Stimulated activated naive CD8-positive, alpha-beta T cell treated with anti-CD3 and anti-CD28 coated beads, Interleukin-15, amount 100 ng/mL, for 72 hours (primary cell): ENCODE results near the gene ENDOG.
"Not testable (repeated sequence)": the region's sequence is repeated elsewhere in the genome, so short reads cannot be mapped to it uniquely, and the experiment has no call there.

ENCODE experiments used
- ATAC-seq: fragments of 150-1000 bp; cut with Tn5 transposase; 2 replicates; pipeline ENCODE4 v1.10.0; 2021; ENCODE audit warnings: mild to moderate bottlenecking, moderate library complexity
- DNase-seq, 2 donors: peaks; one replicate each; pipeline ENCODE4 v3.0.0; 2021 to 2022
- H3K27ac Mint-ChIP-seq, 2 donors: one replicate each; pipeline ENCODE4 v1.8.0; 2022; ENCODE audit warnings: mild to moderate bottlenecking in 2 of 2, mixed read lengths in 2 of 2, moderate library complexity in 2 of 2
- H3K27me3 Mint-ChIP-seq: one replicate; pipeline ENCODE4 v1.8.0; 2022; ENCODE audit warnings: mixed read lengths
- H3K4me1 Mint-ChIP-seq: one replicate; pipeline ENCODE4 v1.8.0; 2022; ENCODE audit warnings: mild to moderate bottlenecking, mixed read lengths
- H3K4me3 Mint-ChIP-seq, 2 donors: one replicate each; pipeline ENCODE4 v1.8.0; 2022; ENCODE audit warnings: mild to moderate bottlenecking in 2 of 2, mixed read lengths in 2 of 2, moderate library complexity in 1 of 2
- H3K9me3 Mint-ChIP-seq, 2 donors: one replicate each; pipeline ENCODE4 v1.8.0; 2022; ENCODE audit warnings: mixed read lengths in 2 of 2

ENDOG gene

GRCh38 chr9:128860937-128861336, 42.6 kb downstream of the ENDOG start:
- ATAC-seq = no peak
- Mint-ChIP-seq H3K4me1 (peaks cover 7% of the 10 kb centered on the region), H3K4me3 (no peak overlapping the region), H3K27ac (no peak overlapping the region), H3K27me3 (no peaks in the 10 kb centered on the region), H3K9me3 (no peaks in the 10 kb centered on the region)
- DNase-seq = no peak

GRCh38 chr9:128861501-128861900, 43.2 kb downstream of the ENDOG start:
- DNase-seq (no peak), ATAC-seq (no peak)
- H3K27me3 Mint-ChIP-seq = no peaks in the 10 kb centered on the region
- H3K4me3 Mint-ChIP-seq = no peak overlapping the region
- no peak overlapping the region for H3K27ac Mint-ChIP-seq
- H3K9me3 Mint-ChIP-seq = no peaks in the 10 kb centered on the region
- H3K4me1 Mint-ChIP-seq = peaks cover 7% of the 10 kb centered on the region

GRCh38 chr9:128862401-128862851, 44.1 kb downstream of the ENDOG start:
- H3K27ac Mint-ChIP-seq = peak overlapping the region in 1 of 2 donors; percentile 27
- DNase-seq (no peak), ATAC-seq (no peak)
- no peaks in the 10 kb centered on the region for H3K27me3 Mint-ChIP-seq
- no peaks in the 10 kb centered on the region for H3K9me3 Mint-ChIP-seq
- peaks cover 7% of the 10 kb centered on the region for H3K4me1 Mint-ChIP-seq
- no peak overlapping the region for H3K4me3 Mint-ChIP-seq

GRCh38 chr9:128863647-128864046, 45.3 kb downstream of the ENDOG start:
- no peaks in the 10 kb centered on the region for H3K9me3 Mint-ChIP-seq
- no peaks in the 10 kb centered on the region for H3K27me3 Mint-ChIP-seq
- DNase-seq (peak; percentile 84 to 85), ATAC-seq (peak; percentile 99)
- peaks cover 7% of the 10 kb centered on the region for H3K4me1 Mint-ChIP-seq
- H3K27ac Mint-ChIP-seq = peak overlapping the region in 1 of 2 donors; percentile 59
- H3K4me3 Mint-ChIP-seq = no peak overlapping the region

- ATAC-seq (no peak), DNase-seq (no peak)
- Mint-ChIP-seq H3K9me3 (no peaks in the 10 kb centered on the region), H3K27me3 (no peaks in the 10 kb centered on the region), H3K27ac (no peak overlapping the region), H3K4me1 (peaks cover 7% of the 10 kb centered on the region), H3K4me3 (no peak overlapping the region)
These were observed 52.0 kb downstream of the ENDOG start for GRCh38 chr9:128870128-128870940.

GRCh38 chr9:128870941-128871265, 52.6 kb downstream of the ENDOG start:
- peak overlapping the region in 1 of 2 donors; percentile 46 for H3K27ac Mint-ChIP-seq
- ATAC-seq, H3K4me3 Mint-ChIP-seq: not testable (repeated sequence)

More at GRCh38 chr9:128870941-128871265, 52.6 kb downstream of the ENDOG start:
- H3K4me1 Mint-ChIP-seq, DNase-seq, H3K9me3 Mint-ChIP-seq, H3K27me3 Mint-ChIP-seq: not testable (repeated sequence)
